Lung (tissue), 12 donors: ENCODE results near the gene PRMT3. TPM values are rescaled to one million over a fixed set of nuclear protein-coding genes. Genes with fewer than 3 reads are reported as not detected.

Source experiments
- ATAC-seq: fragments of 200-7000 bp; cut with Tn5 transposase; one replicate; pipeline ENCODE4 v1.9.1; 2020; ENCODE audit warnings: moderate number of reproducible peaks; ENCODE audit not compliant: insufficient read depth, low FRiP score
- DNase-seq, 3 donors: peaks; one replicate each; pipeline ENCODE4 v3.0.0-alpha.2; 2013 to 2017
- H3K27ac ChIP-seq, 2 donors: one replicate each; pipeline ENCODE4 v1.5.1; 2013; ENCODE audit warnings: mild to moderate bottlenecking in 2 of 2, moderate library complexity in 2 of 2, control low read depth in 1 of 2, inconsistent platforms in 1 of 2, low read depth in 1 of 2, low read length in 1 of 2
- H3K27me3 ChIP-seq, 3 donors: one replicate each; pipeline ENCODE4 v1.5.1; 2013; ENCODE audit warnings: low read length in 2 of 3; ENCODE audit not compliant: control insufficient read depth in 3 of 3, insufficient read depth in 3 of 3
- H3K36me3 ChIP-seq, 4 donors: one replicate each; pipeline ENCODE4 v1.5.1; 2013; ENCODE audit warnings: low read length in 4 of 4, mild to moderate bottlenecking in 1 of 4, moderate library complexity in 1 of 4; ENCODE audit not compliant: control insufficient read depth in 4 of 4, insufficient read depth in 4 of 4
- H3K4me1 ChIP-seq, 5 donors: one replicate each; pipeline ENCODE4 v1.5.1; 2013; ENCODE audit warnings: low read length in 5 of 5, mild to moderate bottlenecking in 2 of 5, moderate library complexity in 1 of 5; ENCODE audit not compliant: control insufficient read depth in 5 of 5, insufficient read depth in 5 of 5
- H3K4me3 ChIP-seq: one replicate; pipeline ENCODE4 v1.5.1; 2013; ENCODE audit warnings: mild to moderate bottlenecking, control low read depth, moderate library complexity
- H3K9ac ChIP-seq, 2 donors: one replicate each; pipeline ENCODE4 v1.5.1; 2013; ENCODE audit warnings: low read length in 2 of 2, control low read depth in 1 of 2; ENCODE audit not compliant: insufficient read depth in 1 of 2
- H3K9me3 ChIP-seq, 4 donors: one replicate each; pipeline ENCODE4 v1.5.1; 2013; ENCODE audit warnings: low read length in 3 of 4, mild to moderate bottlenecking in 1 of 4, moderate library complexity in 1 of 4; ENCODE audit not compliant: control insufficient read depth in 4 of 4, insufficient read depth in 3 of 4
- WGBS, 2 donors: extraction: QIAGEN DNeasy Blood & Tissue Kit; methylation state at CpG; one replicate each; pipeline ENCODE4 v1.1.7; 2013; 5-methylcytosine and 5-hydroxymethylcytosine counted together
- polyA plus RNA-seq, 2 donors: library from polyadenylated mRNA; stranded (reverse); fragments of 200-250 nt; gene quantifications; one replicate each; pipeline ENCODE4 v1.2.1, GENCODE V29; 2013
- total RNA-seq, 2 donors: library from RNA; depleted of rRNA in 1 of 2; stranded (reverse); fragments of >200 nt in 1 of 2; gene quantifications; one replicate each; pipeline ENCODE4 v1.2.1, GENCODE V29; 2014 to 2021
- TF ChIP-seq, protein P1 (sequence below): IDR thresholded peaks from 2 replicates; pipeline ENCODE4 v1.5.1; 2012; ENCODE audit warnings: mild to moderate bottlenecking; ENCODE audit errors: control extremely low read depth, extremely low read depth
- donor health status: control.
- donor health status: control.
- donor health status: Bipolar disorder and iron deficiency.
- donor health status: healthy.
- donor health status: DM: yes; HTN: yes; CAD: no.

PRMT3 gene
- total and polyA plus RNA-seq, 4 donors, result 8.2 to 19.7 (median 10.3) TPM

DNA sequence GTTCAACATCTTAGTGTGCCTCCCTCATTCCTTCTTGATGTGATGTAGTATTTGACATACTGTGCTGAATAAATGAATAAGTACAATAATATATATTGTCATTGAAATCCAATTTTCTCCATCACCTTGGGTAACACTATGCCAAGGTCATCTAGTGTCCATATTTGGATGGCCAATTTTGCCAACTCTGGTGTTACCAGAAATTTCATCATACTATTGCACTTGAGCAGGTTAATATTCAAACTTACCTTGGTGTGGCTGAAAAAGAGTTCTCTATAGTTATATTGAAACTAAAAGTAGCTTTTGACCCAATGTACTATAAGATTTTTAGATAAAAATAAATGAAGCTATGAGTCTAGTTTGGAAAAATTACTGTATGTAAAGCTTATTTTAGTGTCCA, 113.7 kb downstream of the PRMT3 start:
- TF ChIP-seq, protein P1, sequence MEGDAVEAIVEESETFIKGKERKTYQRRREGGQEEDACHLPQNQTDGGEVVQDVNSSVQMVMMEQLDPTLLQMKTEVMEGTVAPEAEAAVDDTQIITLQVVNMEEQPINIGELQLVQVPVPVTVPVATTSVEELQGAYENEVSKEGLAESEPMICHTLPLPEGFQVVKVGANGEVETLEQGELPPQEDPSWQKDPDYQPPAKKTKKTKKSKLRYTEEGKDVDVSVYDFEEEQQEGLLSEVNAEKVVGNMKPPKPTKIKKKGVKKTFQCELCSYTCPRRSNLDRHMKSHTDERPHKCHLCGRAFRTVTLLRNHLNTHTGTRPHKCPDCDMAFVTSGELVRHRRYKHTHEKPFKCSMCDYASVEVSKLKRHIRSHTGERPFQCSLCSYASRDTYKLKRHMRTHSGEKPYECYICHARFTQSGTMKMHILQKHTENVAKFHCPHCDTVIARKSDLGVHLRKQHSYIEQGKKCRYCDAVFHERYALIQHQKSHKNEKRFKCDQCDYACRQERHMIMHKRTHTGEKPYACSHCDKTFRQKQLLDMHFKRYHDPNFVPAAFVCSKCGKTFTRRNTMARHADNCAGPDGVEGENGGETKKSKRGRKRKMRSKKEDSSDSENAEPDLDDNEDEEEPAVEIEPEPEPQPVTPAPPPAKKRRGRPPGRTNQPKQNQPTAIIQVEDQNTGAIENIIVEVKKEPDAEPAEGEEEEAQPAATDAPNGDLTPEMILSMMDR, result no peak
- Histone ChIP-seq H3K4me1 (no peaks in the 10 kb centered on the region), H3K36me3 (peaks cover 0 to 6% (median 0%) of the 10 kb centered on the region in 4 donors), H3K27ac (no peak overlapping the region), H3K9ac (no peak overlapping the region), H3K9me3 (no peaks in the 10 kb centered on the region), H3K4me3 (no peak overlapping the region), H3K27me3 (no peaks in the 10 kb centered on the region)
- ATAC-seq, result no peak
- DNase-seq, result no peak

DNA sequence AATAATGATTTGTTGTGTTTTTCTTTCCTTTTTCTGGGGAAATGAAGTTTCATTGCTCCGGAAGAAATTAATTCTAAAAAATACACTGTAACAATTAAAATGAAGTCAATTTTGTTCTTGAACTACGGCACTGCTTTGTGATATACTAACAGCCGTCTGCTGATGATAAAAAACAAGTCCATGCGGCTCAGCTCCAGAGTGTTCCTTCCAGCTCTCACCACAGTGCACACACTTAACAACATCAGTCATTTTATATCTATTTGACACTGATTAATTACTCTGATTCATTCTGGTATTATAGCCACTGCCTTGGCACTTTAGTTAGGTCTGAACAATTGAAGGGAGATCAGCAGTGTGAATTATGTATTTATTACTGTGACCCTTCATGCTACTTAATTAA, 114.5 kb downstream of the PRMT3 start:
- TF ChIP-seq, protein P1, result no peak
- peaks cover 0 to 6% (median 0%) of the 10 kb centered on the region in 4 donors for H3K36me3 ChIP-seq
- WGBS, 2 donors, result 89 to 90% methylated on average over 4 of the region's 4 CpGs
- no peak overlapping the region for H3K4me3 ChIP-seq
- H3K9me3 ChIP-seq, result no peaks in the 10 kb centered on the region
- no peaks in the 10 kb centered on the region for H3K4me1 ChIP-seq
- ATAC-seq, result no peak
- H3K27ac ChIP-seq, result no peak overlapping the region
- H3K9ac ChIP-seq, result no peak overlapping the region
- H3K27me3 ChIP-seq, result no peaks in the 10 kb centered on the region
- no peak for DNase-seq

DNA sequence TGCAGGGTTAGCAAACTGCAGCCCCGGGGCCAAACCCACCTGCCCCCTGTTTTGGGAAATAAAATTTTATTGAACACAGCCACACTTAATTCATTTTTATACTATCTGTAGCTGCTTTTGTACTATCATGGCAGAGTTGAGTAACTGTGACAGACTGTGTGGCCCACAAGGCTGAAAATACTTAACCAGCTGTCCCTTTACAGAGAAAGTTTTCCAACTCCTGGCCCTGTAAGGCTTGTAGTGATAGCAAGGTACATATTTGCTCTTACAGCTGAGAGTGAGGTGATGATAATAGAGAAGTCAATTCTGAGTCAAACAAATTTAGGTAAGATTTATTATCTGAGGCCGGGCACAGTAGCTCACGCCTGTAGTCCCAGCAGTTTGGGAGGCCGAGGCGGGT, 124.5 kb downstream of the PRMT3 start:
- Histone ChIP-seq H3K4me3 (no peak overlapping the region), H3K27me3 (no peaks in the 10 kb centered on the region), H3K9ac (no peak overlapping the region), H3K36me3 (peaks cover 0 to 3% (median 1%) of the 10 kb centered on the region in 4 donors), H3K27ac (no peak overlapping the region), H3K9me3 (no peaks in the 10 kb centered on the region), H3K4me1 (no peaks in the 10 kb centered on the region)
- WGBS, 2 donors, result 88 to 90% methylated on average over 5 of the region's 5 CpGs
- ATAC-seq, result no peak
- DNase-seq, result no peak
- TF ChIP-seq, protein P1, result no peak

DNA sequence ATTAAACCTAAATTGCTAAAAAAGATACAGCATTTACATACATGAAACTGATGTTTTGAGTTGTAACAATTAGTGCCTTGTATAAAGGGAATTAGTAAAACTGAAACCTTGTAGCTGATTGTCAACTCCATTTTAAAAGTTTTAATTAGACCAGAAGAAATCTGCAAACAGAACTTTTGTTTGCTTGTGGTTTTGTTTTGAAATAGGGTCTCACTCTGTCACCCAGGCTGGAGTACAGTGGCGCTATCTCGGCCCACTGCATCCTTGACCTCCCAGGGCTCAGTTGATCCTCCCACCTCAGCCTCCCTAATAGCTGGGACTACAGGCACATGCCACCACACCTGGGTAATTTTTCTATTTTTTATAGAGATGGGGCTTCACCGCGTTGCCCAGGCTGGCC, 125.4 kb downstream of the PRMT3 start:
- no peaks in the 10 kb centered on the region for H3K4me1 ChIP-seq
- H3K9me3 ChIP-seq, result no peaks in the 10 kb centered on the region
- ATAC-seq, result no peak
- H3K4me3 ChIP-seq, result no peak overlapping the region
- peaks cover 0 to 3% (median 1%) of the 10 kb centered on the region in 4 donors for H3K36me3 ChIP-seq
- TF ChIP-seq, protein P1, result no peak
- no peak overlapping the region for H3K9ac ChIP-seq
- WGBS, 2 donors, result 93 to 98% methylated on average over 4 of the region's 4 CpGs
- no peak for DNase-seq
- H3K27me3 ChIP-seq, result no peaks in the 10 kb centered on the region
- H3K27ac ChIP-seq, result no peak overlapping the region
